Common myeloid progenitor, CD34-positive (primary cell): Measurements from ENCODE around the gene HECTD1.

ENCODE experiments used
- CTCF ChIA-PET: fragments of 350-600 bp; sonication (Branson Sonifier 250); formaldehyde crosslinking; loops from one replicate; lab custom pipeline; 2021; ENCODE audit warnings: antibody characterized with exemption; lab: Charles Lee
- POLR2A ChIA-PET: fragments of 350-600 bp; sonication (Branson Sonifier 250); formaldehyde crosslinking; loops from one replicate; lab custom pipeline; 2021; ENCODE audit warnings: antibody characterized with exemption; lab: Charles Lee
- DNase-seq, 3 donors: peaks; one replicate each; pipeline versions ENCODE4 v3.0.0 to v3.0.0-alpha.2; 2013
- H3K27ac ChIP-seq, 2 experiments: 1 replicate in 1 of 2; 2 replicates in 1 of 2; pipeline ENCODE4 v1.7.0; 2013; ENCODE audit warnings: inconsistent platforms in 2 of 2, low read length in 2 of 2, mild to moderate bottlenecking in 2 of 2, low read depth in 1 of 2, moderate library complexity in 1 of 2; ENCODE audit not compliant: severe bottlenecking in 2 of 2, insufficient read depth in 1 of 2, poor library complexity in 1 of 2
- H3K27me3 ChIP-seq, 5 experiments: replicated peaks in 2 of 5; 1 replicate in 3 of 5; 2 replicates in 2 of 5; pipeline versions ENCODE4 v1.6.1 to v1.7.0; 2013; ENCODE audit warnings: low read length in 4 of 5, mild to moderate bottlenecking in 2 of 5, moderate library complexity in 2 of 5, inconsistent platforms in 1 of 5; ENCODE audit not compliant: insufficient read depth in 5 of 5, control insufficient read depth in 4 of 5
- H3K36me3 ChIP-seq, 4 experiments: 1 replicate in 2 of 4; 2 replicates in 2 of 4; pipeline versions ENCODE4 v1.6.1 to v1.7.0; 2013; ENCODE audit warnings: low read length in 3 of 4, control low read depth in 1 of 4, mild to moderate bottlenecking in 1 of 4; ENCODE audit not compliant: control insufficient read depth in 4 of 4, insufficient read depth in 4 of 4
- H3K4me1 ChIP-seq, 4 experiments: 1 replicate in 3 of 4; 2 replicates in 1 of 4; pipeline versions ENCODE4 v1.6.1 to v1.7.1; 2013; ENCODE audit warnings: low read length in 3 of 4, mild to moderate bottlenecking in 3 of 4, control low read depth in 1 of 4, inconsistent platforms in 1 of 4, moderate library complexity in 1 of 4; ENCODE audit not compliant: control insufficient read depth in 4 of 4, insufficient read depth in 4 of 4; ENCODE audit errors: control extremely low read depth in 1 of 4
- H3K4me3 ChIP-seq, 7 experiments: 1 replicate in 4 of 7; 2 replicates in 3 of 7; pipeline versions ENCODE4 v1.5.1 to v1.7.0; 2013; ENCODE audit warnings: mild to moderate bottlenecking in 7 of 7, low read length in 6 of 7, moderate library complexity in 6 of 7, inconsistent platforms in 2 of 7, low read depth in 2 of 7, control low read depth in 1 of 7; ENCODE audit not compliant: insufficient read depth in 4 of 7, control insufficient read depth in 1 of 7; ENCODE audit errors: extremely low read depth in 1 of 7
- H3K9me3 ChIP-seq, 5 experiments: 1 replicate in 4 of 5; 2 replicates in 1 of 5; pipeline versions ENCODE4 v1.6.1 to v1.7.1; 2013; ENCODE audit warnings: low read length in 4 of 5, mild to moderate bottlenecking in 2 of 5, inconsistent platforms in 1 of 5, low read depth in 1 of 5, moderate library complexity in 1 of 5; ENCODE audit not compliant: control insufficient read depth in 4 of 5, insufficient read depth in 2 of 5; ENCODE audit errors: control extremely low read depth in 1 of 5
- WGBS: methylation state at CpG from one replicate; pipeline ENCODE4 v1.1.5; 2013; ENCODE audit not compliant: insufficient coverage; 5-methylcytosine and 5-hydroxymethylcytosine counted together

The HECTD1 gene

GRCh38 chr14:31162910-31163649 lies 44.5 kb downstream of the HECTD1 start:
- whole genome bisulfite sequencing: 93% methylated on average over 14 of the region's 16 CpGs

GRCh38 chr14:31161274-31161673 lies 46.3 kb downstream of the HECTD1 start:
- POLR2A ChIA-PET: no interaction called here
- DNase-seq: no peak

More at GRCh38 chr14:31162910-31163649, 44.5 kb downstream of the HECTD1 start:
- ChIA-PET POLR2A (interaction anchor here (0.9 kb wide), 1 partner anchor 45 kb away, joined by 3 read pairs; the partner anchor contains the start of gene HECTD1), CTCF (interaction anchor here (0.6 to 1.3 kb wide), 4 partner anchors 16 to 41 kb away, joined by 3 read pairs; no protein-coding TSS in a partner anchor)
- no peak for DNase-seq
- Histone ChIP-seq H3K4me3 (no peak overlapping the region), H3K9me3 (no peaks in the 10 kb centered on the region), H3K4me1 (no peaks in the 10 kb centered on the region), H3K36me3 (peaks cover 28 to 70% (median 60%) of the 10 kb centered on the region in 4 experiments), H3K27me3 (no peaks in the 10 kb centered on the region), H3K27ac (no peak overlapping the region)

GRCh38 chr14:31159682-31160296 lies 47.8 kb downstream of the HECTD1 start:
- no peaks in the 10 kb centered on the region for H3K9me3 ChIP-seq
- H3K4me3 ChIP-seq: no peak overlapping the region
- DNase-seq: no peak
- no peaks in the 10 kb centered on the region for H3K4me1 ChIP-seq
- ChIA-PET CTCF (no interaction called here), POLR2A (interaction anchor here (0.7 kb wide), 1 partner anchor 213 kb away, joined by 4 read pairs; no protein-coding TSS in a partner anchor)
- H3K27ac ChIP-seq: no peak overlapping the region
- no peaks in the 10 kb centered on the region for H3K27me3 ChIP-seq
- 98% methylated on average over 9 of the region's 13 CpGs for WGBS
- peaks cover 16 to 57% (median 45%) of the 10 kb centered on the region in 4 experiments for H3K36me3 ChIP-seq

More at GRCh38 chr14:31161274-31161673, 46.3 kb downstream of the HECTD1 start:
- no peak overlapping the region for H3K4me3 ChIP-seq
- peaks cover 16 to 59% (median 50%) of the 10 kb centered on the region in 4 experiments for H3K36me3 ChIP-seq
- H3K27me3 ChIP-seq: no peaks in the 10 kb centered on the region
- CTCF ChIA-PET: interaction anchor here (0.6 kb wide), 1 partner anchor 87 kb away, joined by 3 read pairs; no protein-coding TSS in a partner anchor
- WGBS: 97% methylated on average over 4 of the region's 5 CpGs
- no peaks in the 10 kb centered on the region for H3K4me1 ChIP-seq
- no peaks in the 10 kb centered on the region for H3K9me3 ChIP-seq
- no peak overlapping the region for H3K27ac ChIP-seq

GRCh38 chr14:31154956-31155355 lies 52.6 kb downstream of the HECTD1 start:
- Histone ChIP-seq H3K4me3 (no peak overlapping the region), H3K27ac (no peak overlapping the region), H3K9me3 (no peaks in the 10 kb centered on the region), H3K36me3 (peaks cover 14 to 52% (median 33%) of the 10 kb centered on the region in 4 experiments), H3K27me3 (no peaks in the 10 kb centered on the region), H3K4me1 (no peaks in the 10 kb centered on the region)
- no peak for DNase-seq
- POLR2A ChIA-PET: no interaction called here
- WGBS: 100% methylated on average over 11 of the region's 12 CpGs
- CTCF ChIA-PET: no interaction called here

GRCh38 chr14:31142455-31143087 lies 65.0 kb downstream of the HECTD1 start:
- ChIA-PET POLR2A (no interaction called here), CTCF (no interaction called here)
- Histone ChIP-seq H3K4me1 (no peaks in the 10 kb centered on the region), H3K9me3 (no peaks in the 10 kb centered on the region), H3K36me3 (peaks cover 34 to 85% (median 50%) of the 10 kb centered on the region in 4 experiments), H3K4me3 (no peak overlapping the region), H3K27ac (no peak overlapping the region), H3K27me3 (no peaks in the 10 kb centered on the region)
- no peak for DNase-seq
- 100% methylated on average over 6 of the region's 11 CpGs for WGBS

- no peaks in the 10 kb centered on the region for H3K9me3 ChIP-seq
- no peak overlapping the region for H3K4me3 ChIP-seq
- no peaks in the 10 kb centered on the region for H3K27me3 ChIP-seq
- POLR2A ChIA-PET: no interaction called here
- DNase-seq: no peak
- no peak overlapping the region for H3K27ac ChIP-seq
- no peaks in the 10 kb centered on the region for H3K4me1 ChIP-seq
- peaks cover 28 to 79% (median 50%) of the 10 kb centered on the region in 4 experiments for H3K36me3 ChIP-seq
- CTCF ChIA-PET: interaction anchor here (1.2 to 1.3 kb wide), 2 partner anchors 10 to 25 kb away, joined by 3 to 4 read pairs; no protein-coding TSS in a partner anchor
- WGBS: 100% methylated on average over 1 of the region's 4 CpGs
These were observed 68.2 kb downstream of the HECTD1 start for GRCh38 chr14:31139301-31139847.
